ENCODE results near the gene KDM4C.
"Not testable (repeated sequence)": the region's sequence is repeated elsewhere in the genome, so short reads cannot be mapped to it uniquely, and the experiment has no call there.

KDM4C gene

DNA sequence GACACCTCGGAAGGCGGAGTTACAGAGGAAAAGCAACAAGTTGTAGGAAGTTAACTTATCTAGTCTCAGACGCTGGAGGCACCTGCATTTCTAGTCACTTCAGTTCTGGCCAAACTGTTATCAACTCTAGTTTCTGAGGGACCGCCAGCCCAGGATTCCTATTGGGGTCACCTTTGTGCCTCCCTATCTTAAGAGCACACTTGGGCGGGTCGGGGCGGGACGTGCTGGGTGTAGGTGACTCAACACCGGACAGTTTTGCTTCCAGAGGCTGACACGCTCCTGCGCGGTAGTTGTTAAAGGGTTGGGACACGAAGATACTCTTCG lies 679 bp upstream of the KDM4C start:
- FAIRE-seq: no peak
- TF ChIP-seq POLR2A (IDR thresholded peaks at IDR 0.05; ENCODE audit: low read depth, low read length): no peak
- DNase-seq (ENCODE audit: insufficient read length, low spot score): peak; percentile 69

DNA sequence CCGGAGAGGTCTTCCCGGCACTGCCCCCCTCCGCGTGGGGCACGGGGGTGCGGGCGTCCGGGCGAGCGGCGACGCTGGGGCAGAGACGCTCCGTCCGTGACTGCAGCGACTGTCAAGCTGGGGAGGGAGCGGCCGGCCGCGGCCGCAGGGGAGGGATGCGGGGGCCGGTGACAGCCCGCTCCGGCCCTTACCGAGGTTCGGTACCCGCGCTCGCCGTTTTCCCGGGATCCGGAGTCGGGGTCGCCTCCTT lies 400 bp downstream of the KDM4C start:
- DNase-seq (ENCODE audit: insufficient read length, low spot score) (peak; percentile 12), FAIRE-seq (no peak)
- TF ChIP-seq POLR2A (IDR thresholded peaks at IDR 0.05; ENCODE audit: low read depth, low read length): no peak

DNA sequence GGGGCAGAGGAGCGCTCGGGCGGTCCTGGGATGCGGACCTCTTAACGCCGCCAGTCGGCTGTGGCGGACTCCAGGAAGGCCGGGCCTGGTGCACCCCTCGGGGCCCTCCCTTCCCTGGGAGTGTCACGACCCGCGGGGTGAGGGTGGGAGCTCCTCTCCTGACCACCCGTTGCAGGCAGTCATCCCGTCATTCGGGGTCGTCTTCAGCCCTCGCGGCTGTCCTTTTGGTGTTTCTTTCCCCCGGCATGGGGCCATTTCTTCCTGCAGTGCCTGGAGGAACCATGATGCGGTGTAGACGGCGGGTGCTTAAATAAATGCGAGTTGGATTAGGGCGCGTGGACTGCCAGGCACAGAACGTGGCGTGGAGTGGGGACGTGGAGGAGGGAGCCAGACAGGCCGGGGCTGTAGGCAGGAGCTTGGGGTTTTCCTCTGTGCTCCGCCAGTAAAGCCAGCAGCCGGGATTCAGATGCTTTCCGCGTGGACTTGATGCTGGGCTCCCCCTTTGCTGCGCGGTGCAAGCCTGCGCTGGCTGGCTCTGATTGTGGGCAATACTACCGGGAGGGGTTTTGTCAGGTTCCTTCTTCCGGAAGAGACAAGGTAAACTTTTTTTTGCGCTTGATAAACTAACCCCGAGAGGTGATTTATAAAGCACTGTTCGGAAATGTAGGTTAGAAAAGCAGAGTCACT lies 868 bp downstream of the KDM4C start:
- no peak for FAIRE-seq
- peak; percentile 37 for DNase-seq (ENCODE audit: insufficient read length, low spot score)
- TF ChIP-seq POLR2A (IDR thresholded peaks at IDR 0.05; ENCODE audit: low read depth, low read length): no peak

DNA sequence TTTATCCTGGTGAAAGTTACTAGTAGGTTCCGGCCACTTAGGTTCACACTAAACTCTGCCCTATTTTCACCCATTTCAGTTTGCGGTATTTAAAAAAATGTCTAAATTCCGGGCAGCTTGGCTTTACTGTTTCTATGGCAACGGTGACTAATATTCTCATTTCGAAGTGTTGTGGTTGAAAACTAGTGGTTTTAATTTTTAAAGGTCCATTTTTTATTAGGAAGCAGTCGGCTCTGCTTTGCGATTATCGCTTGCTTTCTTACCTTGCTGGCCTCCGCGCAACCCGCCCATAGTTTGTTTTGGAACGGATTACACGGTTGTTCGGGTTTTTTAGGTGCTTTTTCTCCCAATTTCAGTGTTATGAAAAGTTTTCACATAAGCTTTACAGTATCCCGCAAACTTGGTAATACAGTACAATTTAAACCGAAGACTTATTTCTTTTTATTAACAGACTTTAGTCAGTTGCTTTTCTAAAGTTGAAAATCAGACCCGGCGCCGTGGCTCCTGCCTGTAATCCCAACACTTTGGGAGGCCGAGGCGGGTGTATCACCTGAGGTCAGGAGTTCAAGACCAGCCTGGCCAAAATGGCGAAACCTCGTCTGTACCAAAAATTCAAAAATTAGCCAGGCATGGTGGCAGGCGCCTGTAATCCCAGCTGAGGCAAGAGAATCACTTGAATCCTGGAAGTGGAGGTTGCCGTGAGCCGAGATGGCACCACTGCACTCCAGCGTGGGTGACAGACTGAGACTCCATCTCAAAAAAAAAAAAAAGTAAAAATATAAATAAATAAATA lies 1.6 kb downstream of the KDM4C start:
- no peak for TF ChIP-seq POLR2A (IDR thresholded peaks at IDR 0.05; ENCODE audit: low read depth, low read length)
- FAIRE-seq: peak; percentile 30
- DNase-seq (ENCODE audit: insufficient read length, low spot score): peak; percentile 58

DNA sequence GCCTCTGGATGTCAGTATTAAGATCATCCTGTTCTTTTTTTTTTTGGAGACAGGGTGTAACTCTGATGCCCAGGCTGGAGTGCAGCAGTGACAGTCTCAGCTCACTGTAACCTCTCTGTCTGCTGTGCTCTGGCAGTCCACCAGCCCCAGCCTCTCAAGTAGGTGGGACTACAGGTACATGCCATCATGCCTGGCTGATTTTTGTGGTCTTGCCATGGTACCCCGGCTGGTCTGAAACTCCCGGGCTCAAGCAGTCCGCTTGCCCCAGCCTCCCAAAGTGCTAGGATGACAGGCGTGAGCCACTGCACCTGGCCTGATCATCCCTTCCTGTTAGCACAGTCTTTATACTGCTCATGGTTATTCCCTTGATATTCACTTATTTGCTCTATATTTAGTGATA lies 3.5 kb downstream of the KDM4C start:
- no peak for DNase-seq (ENCODE audit: insufficient read length, low spot score)
- TF ChIP-seq POLR2A (IDR thresholded peaks at IDR 0.05; ENCODE audit: low read depth, low read length): no peak
- FAIRE-seq: no peak

DNA sequence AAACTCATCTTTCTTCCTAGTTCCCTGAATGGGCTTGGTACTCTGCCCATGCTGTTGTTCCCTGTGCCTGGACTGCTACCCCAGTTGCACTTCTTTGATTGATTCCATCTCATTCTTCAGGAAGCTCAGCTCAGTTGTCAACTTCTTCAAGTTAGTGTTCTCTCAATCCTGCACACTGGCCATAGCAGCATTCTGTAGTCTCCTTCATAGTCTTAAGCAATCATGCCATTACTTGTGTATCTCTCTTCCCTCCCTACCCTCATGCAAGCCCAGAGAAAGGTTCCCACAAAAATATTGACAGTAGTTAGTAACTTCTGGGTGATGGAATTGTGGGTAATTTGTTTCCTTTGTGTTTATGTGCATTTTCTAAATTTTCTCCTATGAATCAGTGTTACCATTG lies 5.5 kb downstream of the KDM4C start:
- DNase-seq (ENCODE audit: insufficient read length, low spot score): no peak
- TF ChIP-seq POLR2A (IDR thresholded peaks at IDR 0.05; ENCODE audit: low read depth, low read length): no peak
- no peak for FAIRE-seq

DNA sequence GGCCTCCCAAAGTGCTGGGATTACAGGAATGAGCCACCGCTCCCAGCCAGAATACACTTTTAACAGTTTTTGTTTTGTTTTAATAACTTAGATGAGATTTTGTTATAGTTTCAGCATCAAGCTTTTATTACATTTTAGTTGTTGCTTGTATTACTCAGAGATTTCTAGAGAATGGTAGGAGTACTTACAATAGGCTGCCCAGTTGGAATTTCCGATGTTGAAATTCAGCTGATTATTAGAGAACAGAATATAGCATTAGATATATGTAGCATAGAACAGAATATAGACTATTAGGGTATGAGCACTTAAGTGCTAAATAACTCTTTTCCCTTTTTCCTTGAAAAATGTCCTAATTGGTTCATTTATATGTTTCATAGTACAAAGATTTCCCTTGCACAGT lies 6.2 kb downstream of the KDM4C start:
- no peak for TF ChIP-seq POLR2A (IDR thresholded peaks at IDR 0.05; ENCODE audit: low read depth, low read length)
- FAIRE-seq: peak; percentile 38
- DNase-seq (ENCODE audit: insufficient read length, low spot score): no peak

DNA sequence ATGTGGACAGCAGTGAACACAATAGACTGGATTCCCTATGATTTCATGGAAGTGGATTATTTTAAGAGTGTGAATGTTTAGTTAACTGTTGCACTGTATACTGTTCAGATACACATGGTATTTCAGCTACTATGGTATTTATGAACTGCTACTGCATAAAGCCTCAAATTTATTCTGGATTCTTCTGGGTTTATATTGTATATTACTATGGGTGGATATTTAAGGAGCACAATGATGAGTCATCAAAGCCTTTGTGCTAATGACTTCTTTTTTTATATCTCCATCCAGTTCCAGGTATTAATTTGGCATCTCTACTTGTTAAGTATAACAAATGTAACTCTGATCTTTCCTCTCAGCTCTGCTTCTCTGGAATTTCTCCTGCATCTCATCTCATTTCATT lies 6.8 kb downstream of the KDM4C start:
- FAIRE-seq: peak; percentile 6

DNA sequence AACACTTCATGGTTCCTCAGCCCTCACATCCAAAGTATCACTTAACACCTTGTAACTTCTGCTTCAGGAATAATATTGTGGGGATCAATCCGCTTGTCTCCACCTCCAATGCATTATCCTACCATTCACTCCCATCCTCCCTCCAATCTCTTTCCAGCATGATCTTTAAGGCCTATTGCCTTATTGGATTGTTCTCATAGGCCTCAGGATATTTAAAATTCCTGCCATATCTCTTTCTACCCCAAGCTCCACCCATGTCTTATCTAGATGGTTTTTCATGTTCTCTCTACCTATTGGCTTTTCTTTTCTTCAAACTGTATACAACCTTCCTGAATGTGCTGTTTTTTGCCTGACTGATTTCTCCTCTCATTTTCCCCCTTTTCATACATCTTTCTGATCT lies 7.2 kb downstream of the KDM4C start:
- no peak for TF ChIP-seq POLR2A (IDR thresholded peaks at IDR 0.05; ENCODE audit: low read depth, low read length)
- no peak for FAIRE-seq
- DNase-seq (ENCODE audit: insufficient read length, low spot score): no peak

More for the DNA sequence above, 6.8 kb downstream of the KDM4C start:
- no peak for TF ChIP-seq POLR2A (IDR thresholded peaks at IDR 0.05; ENCODE audit: low read depth, low read length)
- DNase-seq (ENCODE audit: insufficient read length, low spot score): no peak

DNA sequence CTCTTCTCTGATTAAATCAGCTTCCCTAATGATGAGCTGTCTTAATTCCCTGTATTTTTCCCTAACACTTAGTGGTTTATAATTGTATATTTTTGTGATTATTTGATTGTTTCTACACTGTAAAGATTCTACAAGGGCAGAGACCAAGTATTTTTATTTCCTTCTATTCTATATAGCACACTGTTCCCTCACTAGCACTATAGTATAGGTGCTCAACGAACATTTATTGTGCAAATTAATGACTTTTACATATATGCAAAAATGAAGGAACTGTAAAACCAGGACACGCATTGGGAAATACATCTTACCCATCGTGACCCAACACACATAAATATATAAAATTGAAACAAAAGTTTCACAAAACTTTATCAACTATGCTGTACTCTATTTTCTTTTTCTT lies 7.6 kb downstream of the KDM4C start:
- FAIRE-seq (no peak), DNase-seq (ENCODE audit: insufficient read length, low spot score) (no peak)
- no peak for TF ChIP-seq POLR2A (IDR thresholded peaks at IDR 0.05; ENCODE audit: low read depth, low read length)

DNA sequence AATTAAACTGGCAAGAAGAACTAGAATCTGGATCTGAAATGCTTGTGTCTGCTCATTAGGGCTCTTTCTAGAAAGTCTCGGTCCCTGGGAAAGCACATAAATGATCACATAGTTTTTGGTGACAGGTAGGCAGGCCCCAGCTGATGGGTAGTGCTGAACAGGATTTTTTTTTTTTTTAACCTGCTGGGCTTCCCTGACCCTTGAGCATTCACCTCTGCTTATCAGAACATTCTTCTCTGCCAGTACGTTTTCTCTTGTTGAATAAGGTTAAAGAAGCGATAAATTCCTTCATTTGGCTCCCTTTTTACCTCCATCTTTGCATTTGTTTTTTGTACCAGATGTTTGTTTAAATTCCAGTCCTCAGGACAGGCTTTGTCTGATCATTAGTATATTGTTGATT lies 8.8 kb downstream of the KDM4C start:
- peak; percentile 38 for FAIRE-seq
- DNase-seq (ENCODE audit: insufficient read length, low spot score): no peak
- no peak for TF ChIP-seq POLR2A (IDR thresholded peaks at IDR 0.05; ENCODE audit: low read depth, low read length)

DNA sequence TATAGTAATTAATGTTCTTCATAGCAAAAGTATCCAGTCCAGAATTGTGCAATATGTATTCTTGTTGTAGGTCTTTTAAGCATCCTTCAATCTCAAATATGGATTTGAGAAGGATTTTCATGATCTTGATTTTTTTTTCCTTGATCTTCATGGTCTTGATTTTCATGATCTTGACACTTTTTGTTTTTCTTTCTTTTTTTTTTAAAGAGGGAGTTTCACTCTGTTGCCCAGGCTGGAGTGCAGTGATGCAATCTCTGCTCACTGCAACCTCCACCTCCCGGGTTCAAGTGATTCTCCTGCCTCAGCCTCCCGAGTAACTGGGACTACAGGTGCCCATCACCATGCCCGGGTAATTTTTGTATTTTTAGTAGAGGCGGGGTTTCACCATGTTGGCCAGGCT lies 10.8 kb downstream of the KDM4C start:
- not testable (repeated sequence) for DNase-seq (ENCODE audit: insufficient read length, low spot score); FAIRE-seq

DNA sequence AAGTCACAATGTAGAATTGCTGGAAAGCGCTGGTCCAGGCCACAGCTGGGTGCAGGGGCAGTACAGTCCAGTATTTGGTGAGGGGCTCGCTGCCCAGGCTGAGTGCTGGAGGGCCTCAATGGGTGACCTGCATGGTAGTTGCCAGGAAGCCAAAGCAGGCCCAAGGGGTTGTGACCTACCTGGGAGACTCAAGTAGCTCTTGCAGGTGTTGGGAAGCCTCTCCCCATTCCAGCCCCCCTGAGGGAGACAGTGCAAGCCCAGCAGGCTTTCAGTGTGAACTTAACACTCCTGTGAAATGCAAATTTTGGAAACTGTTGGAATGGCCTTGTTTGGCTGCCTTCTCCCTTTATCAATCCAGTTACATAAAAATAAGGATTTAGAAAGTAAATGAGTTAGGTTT lies 13.9 kb downstream of the KDM4C start:
- TF ChIP-seq POLR2A (IDR thresholded peaks at IDR 0.05; ENCODE audit: low read depth, low read length): no peak
- no peak for DNase-seq (ENCODE audit: insufficient read length, low spot score)
- FAIRE-seq: no peak

DNA sequence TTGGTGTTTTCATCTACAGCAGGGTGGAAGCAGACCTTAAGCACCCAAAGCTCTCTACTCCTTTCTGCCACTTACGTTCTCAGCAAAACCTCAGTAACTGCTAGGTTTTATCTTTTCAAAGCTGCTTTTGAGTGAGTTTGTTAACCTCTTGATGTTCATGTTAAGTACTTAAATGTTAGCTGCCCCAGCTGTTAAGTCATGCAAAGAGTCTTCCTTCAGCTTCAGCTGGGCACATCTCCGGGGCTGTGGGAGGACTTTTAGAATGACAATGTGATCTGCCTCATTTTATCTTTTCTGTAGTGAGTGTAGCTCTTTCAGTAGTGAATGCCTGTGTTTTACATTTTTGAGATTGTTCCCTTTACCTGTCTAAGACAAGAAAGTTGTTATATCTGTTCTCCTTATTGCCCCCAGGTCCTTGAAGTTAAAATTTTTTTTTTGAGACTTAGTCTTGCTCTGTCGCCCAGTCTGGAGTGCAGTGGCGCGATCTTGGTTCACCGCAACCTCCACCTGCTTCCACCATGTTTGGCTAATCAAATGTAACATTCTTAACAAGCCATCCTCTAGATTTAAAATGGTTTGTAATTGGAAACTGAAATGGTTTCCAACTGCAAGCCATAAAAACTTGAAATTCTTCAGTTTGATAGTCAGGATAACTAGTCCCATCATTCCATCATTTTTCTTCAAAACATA lies 19.6 kb downstream of the KDM4C start:
- no peak for FAIRE-seq
- no peak for TF ChIP-seq POLR2A (IDR thresholded peaks at IDR 0.05; ENCODE audit: low read depth, low read length)
- no peak for DNase-seq (ENCODE audit: insufficient read length, low spot score)
